ENCODE results near the gene CAMK2A. TPM values are rescaled to one million over a fixed set of nuclear protein-coding genes. Genes with fewer than 3 reads are reported as not detected.

CAMK2A gene
- total and polyA plus RNA-seq, 2 experiments from 2014 or later = 0.18 TPM; not detected in 1

DNA sequence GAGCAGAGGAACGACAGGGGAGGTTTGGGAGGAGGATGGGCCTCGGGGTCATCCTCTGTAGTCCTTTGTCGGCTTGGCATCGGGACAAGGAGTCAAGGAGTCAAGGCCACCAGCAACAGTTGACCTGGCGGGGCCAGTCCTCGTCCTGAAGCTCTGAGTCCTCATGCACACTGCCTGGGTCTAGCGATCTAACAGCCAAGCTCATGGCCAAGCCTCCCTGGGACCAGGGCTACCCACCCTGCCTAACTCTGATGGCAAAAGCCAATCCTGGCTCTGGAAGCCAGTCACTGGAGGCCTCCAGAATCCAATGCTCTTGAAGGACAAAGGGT, 49.8 kb downstream of the CAMK2A start (continued):
- TF ChIP-seq, protein P1, sequence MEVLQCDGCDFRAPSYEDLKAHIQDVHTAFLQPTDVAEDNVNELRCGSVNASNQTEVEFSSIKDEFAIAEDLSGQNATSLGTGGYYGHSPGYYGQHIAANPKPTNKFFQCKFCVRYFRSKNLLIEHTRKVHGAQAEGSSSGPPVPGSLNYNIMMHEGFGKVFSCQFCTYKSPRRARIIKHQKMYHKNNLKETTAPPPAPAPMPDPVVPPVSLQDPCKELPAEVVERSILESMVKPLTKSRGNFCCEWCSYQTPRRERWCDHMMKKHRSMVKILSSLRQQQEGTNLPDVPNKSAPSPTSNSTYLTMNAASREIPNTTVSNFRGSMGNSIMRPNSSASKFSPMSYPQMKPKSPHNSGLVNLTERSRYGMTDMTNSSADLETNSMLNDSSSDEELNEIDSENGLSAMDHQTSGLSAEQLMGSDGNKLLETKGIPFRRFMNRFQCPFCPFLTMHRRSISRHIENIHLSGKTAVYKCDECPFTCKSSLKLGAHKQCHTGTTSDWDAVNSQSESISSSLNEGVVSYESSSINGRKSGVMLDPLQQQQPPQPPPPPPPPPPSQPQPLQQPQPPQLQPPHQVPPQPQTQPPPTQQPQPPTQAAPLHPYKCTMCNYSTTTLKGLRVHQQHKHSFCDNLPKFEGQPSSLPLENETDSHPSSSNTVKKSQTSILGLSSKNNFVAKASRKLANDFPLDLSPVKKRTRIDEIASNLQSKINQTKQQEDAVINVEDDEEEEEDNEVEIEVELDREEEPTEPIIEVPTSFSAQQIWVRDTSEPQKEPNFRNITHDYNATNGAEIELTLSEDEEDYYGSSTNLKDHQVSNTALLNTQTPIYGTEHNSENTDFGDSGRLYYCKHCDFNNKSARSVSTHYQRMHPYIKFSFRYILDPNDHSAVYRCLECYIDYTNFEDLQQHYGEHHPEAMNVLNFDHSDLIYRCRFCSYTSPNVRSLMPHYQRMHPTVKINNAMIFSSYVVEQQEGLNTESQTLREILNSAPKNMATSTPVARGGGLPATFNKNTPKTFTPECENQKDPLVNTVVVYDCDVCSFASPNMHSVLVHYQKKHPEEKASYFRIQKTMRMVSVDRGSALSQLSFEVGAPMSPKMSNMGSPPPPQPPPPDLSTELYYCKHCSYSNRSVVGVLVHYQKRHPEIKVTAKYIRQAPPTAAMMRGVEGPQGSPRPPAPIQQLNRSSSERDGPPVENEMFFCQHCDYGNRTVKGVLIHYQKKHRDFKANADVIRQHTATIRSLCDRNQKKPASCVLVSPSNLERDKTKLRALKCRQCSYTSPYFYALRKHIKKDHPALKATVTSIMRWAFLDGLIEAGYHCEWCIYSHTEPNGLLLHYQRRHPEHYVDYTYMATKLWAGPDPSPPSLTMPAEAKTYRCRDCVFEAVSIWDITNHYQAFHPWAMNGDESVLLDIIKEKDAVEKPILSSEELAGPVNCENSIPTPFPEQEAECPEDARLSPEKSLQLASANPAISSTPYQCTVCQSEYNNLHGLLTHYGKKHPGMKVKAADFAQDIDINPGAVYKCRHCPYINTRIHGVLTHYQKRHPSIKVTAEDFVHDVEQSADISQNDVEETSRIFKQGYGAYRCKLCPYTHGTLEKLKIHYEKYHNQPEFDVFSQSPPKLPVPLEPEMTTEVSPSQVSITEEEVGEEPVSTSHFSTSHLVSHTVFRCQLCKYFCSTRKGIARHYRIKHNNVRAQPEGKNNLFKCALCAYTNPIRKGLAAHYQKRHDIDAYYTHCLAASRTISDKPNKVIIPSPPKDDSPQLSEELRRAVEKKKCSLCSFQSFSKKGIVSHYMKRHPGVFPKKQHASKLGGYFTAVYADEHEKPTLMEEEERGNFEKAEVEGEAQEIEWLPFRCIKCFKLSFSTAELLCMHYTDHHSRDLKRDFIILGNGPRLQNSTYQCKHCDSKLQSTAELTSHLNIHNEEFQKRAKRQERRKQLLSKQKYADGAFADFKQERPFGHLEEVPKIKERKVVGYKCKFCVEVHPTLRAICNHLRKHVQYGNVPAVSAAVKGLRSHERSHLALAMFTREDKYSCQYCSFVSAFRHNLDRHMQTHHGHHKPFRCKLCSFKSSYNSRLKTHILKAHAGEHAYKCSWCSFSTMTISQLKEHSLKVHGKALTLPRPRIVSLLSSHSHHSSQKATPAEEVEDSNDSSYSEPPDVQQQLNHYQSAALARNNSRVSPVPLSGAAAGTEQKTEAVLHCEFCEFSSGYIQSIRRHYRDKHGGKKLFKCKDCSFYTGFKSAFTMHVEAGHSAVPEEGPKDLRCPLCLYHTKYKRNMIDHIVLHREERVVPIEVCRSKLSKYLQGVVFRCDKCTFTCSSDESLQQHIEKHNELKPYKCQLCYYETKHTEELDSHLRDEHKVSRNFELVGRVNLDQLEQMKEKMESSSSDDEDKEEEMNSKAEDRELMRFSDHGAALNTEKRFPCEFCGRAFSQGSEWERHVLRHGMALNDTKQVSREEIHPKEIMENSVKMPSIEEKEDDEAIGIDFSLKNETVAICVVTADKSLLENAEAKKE (CRISPR knock-in tag; IDR thresholded peaks at IDR 0.05) = no peak
- no peak for TF ChIP-seq NANOG (IDR thresholded peaks at IDR 0.05; ENCODE audit: borderline replicate concordance)

- no peak overlapping the region for H2AFZ ChIP-seq
- H3K9me2 ChIP-seq (ENCODE audit: insufficient read depth) = no peaks in the 10 kb centered on the region
- DNase-seq (ENCODE audit: low spot score) = no peak
- Mint-ChIP-seq H3K4me3 (no peak overlapping the region), H3K9me3 (no peaks in the 10 kb centered on the region), H3K4me1 (peaks cover 3% of the 10 kb centered on the region; the same call in 1 of the 3 replicates), H3K27ac (no peak overlapping the region), H3K27me3 (ENCODE audit: insufficient read depth, low read depth, poor library complexity) (peaks cover 3% of the 10 kb centered on the region), H3K36me3 (ENCODE audit: low read depth) (no peaks in the 10 kb centered on the region)
- H3K27ac ChIP-seq (ENCODE audit: low read depth) = no peak overlapping the region
- no peak for ATAC-seq
- no peaks in the 10 kb centered on the region for H3K36me3 ChIP-seq (ENCODE audit: insufficient read depth)
- no peak overlapping the region for H3K4me2 ChIP-seq
- no peaks in the 10 kb centered on the region for H3F3A ChIP-seq (replicated peaks; ENCODE audit: low read depth)
- H3K27me3 ChIP-seq (ENCODE audit: insufficient read depth) = no peaks in the 10 kb centered on the region
- H3K4me3 ChIP-seq = no peak overlapping the region
- no peaks in the 10 kb centered on the region for H4K20me1 ChIP-seq (replicated peaks; ENCODE audit: insufficient read depth)
- H3K79me2 ChIP-seq (replicated peaks; ENCODE audit: insufficient read depth) = no peaks in the 10 kb centered on the region
- no peaks in the 10 kb centered on the region for H3K4me1 ChIP-seq (ENCODE audit: insufficient read depth)
- TF ChIP-seq STAT1 (IDR thresholded peaks at IDR 0.05; ENCODE audit: unreplicated experiment) = no peak
- TF ChIP-seq, protein P2, sequence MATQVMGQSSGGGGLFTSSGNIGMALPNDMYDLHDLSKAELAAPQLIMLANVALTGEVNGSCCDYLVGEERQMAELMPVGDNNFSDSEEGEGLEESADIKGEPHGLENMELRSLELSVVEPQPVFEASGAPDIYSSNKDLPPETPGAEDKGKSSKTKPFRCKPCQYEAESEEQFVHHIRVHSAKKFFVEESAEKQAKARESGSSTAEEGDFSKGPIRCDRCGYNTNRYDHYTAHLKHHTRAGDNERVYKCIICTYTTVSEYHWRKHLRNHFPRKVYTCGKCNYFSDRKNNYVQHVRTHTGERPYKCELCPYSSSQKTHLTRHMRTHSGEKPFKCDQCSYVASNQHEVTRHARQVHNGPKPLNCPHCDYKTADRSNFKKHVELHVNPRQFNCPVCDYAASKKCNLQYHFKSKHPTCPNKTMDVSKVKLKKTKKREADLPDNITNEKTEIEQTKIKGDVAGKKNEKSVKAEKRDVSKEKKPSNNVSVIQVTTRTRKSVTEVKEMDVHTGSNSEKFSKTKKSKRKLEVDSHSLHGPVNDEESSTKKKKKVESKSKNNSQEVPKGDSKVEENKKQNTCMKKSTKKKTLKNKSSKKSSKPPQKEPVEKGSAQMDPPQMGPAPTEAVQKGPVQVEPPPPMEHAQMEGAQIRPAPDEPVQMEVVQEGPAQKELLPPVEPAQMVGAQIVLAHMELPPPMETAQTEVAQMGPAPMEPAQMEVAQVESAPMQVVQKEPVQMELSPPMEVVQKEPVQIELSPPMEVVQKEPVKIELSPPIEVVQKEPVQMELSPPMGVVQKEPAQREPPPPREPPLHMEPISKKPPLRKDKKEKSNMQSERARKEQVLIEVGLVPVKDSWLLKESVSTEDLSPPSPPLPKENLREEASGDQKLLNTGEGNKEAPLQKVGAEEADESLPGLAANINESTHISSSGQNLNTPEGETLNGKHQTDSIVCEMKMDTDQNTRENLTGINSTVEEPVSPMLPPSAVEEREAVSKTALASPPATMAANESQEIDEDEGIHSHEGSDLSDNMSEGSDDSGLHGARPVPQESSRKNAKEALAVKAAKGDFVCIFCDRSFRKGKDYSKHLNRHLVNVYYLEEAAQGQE (IDR thresholded peaks at IDR 0.05; ENCODE audit: unreplicated experiment) = no peak
- TF ChIP-seq, protein P1 (CRISPR knock-in tag; IDR thresholded peaks at IDR 0.05) = no peak
- no peak for TF ChIP-seq ZNF331 (CRISPR knock-in tag; IDR thresholded peaks at IDR 0.05; ENCODE audit: low read depth)
These were observed 50.3 kb downstream of the CAMK2A start for GRCh38 chr5:150239099-150239793.
